Activated gamma-delta T cell (primary cell): Measurements from ENCODE around the gene ADSL.

ENCODE experiments used
- DNase-seq: peaks from one replicate; lab custom pipeline; 2025; lab: John Stamatoyannopoulos, UW

Gene ADSL

DNA sequence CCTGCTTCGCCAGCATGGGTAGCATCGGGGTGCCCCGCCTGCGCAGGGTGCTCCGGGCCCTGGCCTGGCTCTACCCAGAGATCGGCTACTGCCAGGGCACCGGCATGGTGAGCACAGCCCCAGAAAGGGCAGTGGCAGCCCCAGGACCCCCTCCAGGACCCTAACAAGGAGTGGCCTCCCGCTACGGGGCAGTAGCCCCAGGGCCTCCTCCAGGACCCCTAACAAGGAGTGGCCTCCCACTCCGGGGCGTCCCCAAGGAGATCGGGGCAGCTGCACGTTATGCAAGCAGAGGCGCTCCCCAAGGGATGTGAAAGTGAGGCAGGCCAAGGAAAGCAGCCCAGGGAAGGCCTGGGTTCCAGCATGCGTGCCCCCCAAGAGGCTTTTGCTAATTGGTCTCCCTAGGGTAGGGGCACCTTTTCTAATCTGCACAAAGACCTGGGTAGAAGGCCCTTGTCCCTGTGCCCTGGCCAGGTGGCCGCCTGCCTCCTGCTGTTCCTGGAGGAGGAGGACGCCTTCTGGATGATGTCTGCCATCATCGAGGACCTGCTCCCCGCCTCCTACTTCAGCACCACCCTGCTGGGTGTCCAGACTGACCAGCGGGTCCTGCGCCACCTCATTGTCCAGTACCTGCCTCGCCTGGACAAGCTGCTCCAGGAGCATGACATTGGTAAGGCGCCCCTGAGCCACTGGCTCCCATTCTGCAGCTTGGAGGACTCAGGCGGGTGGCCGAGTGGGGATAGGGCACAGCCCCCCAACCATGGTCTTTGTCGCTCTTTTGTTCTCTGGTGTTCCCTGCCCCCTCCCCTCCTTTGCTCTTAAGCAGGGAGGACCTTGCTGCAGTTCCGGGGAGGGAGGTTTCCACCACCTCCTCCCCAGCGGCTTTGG, 59.1 kb downstream of the ADSL start:
- DNase-seq, result no peak

DNA sequence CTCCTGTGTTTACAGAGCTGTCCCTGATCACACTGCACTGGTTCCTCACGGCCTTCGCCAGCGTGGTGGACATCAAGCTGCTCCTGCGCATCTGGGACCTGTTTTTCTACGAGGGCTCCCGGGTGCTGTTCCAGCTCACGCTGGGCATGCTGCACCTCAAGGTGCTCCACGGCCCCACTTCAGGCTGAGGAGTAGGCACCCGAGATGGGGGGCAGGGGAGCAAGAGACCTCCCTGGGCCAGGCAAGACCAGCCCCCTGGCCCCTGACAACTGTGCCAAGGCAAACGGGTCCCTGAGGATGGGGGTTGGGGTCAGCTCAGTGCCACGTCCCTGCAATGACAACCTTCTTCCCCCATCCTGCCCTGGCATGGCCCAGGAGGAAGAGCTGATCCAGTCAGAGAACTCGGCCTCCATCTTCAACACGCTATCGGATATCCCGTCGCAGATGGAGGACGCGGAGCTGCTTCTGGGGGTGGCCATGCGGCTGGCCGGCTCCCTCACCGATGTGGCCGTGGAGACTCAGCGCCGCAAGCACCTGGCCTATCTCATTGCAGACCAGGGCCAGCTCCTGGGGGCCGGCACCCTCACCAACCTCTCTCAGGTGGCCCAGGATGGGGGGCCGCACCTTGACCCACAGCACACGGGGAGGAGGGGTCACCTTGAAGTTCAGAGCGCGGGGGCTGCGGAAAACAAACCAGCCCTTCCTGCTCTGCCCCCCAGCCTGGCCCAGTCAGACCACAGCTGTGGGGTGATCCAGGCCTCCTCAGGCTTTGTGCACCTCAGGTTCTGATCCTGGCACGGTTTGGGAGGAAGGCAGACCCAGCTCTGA, 60.0 kb downstream of the ADSL start:
- DNase-seq, result no peak

- DNase-seq, result no peak
Measured at GRCh38 chr22:40407021-40407761, 60.9 kb downstream of the ADSL start.

GRCh38 chr22:40407831-40408717, 61.8 kb downstream of the ADSL start:
- no peak for DNase-seq

- no peak for DNase-seq
Measured at GRCh38 chr22:40408718-40409612, 62.7 kb downstream of the ADSL start.

DNA sequence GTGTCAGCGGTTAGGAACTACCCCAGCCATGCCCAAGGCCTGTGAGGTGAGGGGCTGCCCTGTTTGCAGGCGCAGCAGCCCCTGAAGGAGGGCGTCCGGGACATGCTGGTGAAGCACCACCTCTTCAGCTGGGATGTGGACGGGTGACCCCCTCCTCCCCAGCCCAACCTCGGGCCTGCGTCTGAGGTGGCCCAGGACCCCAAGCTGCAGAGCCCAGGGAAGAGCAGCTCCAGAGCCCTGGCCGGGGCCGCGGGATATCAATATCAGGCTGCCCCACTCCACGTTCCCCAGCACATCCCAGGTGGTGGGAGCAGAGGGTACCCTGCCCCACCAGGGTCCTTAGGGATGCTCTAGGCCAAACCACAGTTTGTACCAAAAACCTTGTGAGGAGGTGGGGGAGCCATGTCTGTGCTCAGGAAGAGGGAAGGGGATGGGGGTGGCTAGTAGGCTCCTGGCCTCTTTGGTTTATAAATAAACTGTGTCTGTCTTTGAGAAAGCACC, 63.4 kb downstream of the ADSL start:
- no peak for DNase-seq

GRCh38 chr22:40410272-40410671, 64.0 kb downstream of the ADSL start:
- DNase-seq, result no peak

DNA sequence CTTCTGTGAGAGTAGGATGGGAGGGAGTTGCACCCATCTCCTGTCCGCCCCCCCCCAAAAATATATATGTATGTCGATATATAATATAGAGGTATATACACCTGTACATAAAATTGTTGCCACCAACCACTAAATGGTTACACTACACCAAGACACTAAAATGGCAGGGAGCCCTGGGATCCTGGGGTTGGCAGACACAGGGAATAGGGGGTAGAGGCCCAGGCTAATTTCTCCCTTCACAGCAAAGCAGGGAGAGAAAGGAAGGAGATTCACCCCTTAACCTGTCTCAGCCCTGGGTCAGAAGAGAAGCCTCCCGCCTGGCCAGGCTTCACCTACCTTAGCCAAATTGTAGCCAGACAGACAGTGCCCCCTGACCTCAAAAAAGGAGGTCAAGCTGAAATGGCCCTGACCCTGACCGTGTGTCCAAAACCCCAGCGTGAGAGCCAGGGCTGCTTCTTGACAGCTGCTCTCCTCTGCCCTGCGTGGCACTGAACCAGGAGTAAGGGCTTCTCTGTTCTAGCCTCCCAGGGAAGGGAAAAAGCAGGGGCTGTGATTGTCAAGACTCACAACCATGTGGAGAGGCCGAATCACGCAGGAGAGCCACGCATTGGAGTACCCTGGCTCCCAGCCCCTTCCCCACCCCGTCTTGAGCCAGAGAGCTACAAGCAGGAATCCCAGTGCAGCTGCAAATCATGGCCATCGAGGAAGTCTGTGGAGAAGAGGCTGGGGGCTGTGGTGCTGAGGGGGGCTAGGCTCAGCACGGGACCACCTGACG, 64.6 kb downstream of the ADSL start:
- no peak for DNase-seq

- DNase-seq, result no peak
Measured at GRCh38 chr22:40411506-40411861, 65.2 kb downstream of the ADSL start.

- DNase-seq, result no peak
Measured at GRCh38 chr22:40412441-40412840, 66.1 kb downstream of the ADSL start.

- no peak for DNase-seq
Measured at GRCh38 chr22:40413873-40414272, 67.6 kb downstream of the ADSL start.

GRCh38 chr22:40414311-40414710, 68.0 kb downstream of the ADSL start:
- no peak for DNase-seq

DNA sequence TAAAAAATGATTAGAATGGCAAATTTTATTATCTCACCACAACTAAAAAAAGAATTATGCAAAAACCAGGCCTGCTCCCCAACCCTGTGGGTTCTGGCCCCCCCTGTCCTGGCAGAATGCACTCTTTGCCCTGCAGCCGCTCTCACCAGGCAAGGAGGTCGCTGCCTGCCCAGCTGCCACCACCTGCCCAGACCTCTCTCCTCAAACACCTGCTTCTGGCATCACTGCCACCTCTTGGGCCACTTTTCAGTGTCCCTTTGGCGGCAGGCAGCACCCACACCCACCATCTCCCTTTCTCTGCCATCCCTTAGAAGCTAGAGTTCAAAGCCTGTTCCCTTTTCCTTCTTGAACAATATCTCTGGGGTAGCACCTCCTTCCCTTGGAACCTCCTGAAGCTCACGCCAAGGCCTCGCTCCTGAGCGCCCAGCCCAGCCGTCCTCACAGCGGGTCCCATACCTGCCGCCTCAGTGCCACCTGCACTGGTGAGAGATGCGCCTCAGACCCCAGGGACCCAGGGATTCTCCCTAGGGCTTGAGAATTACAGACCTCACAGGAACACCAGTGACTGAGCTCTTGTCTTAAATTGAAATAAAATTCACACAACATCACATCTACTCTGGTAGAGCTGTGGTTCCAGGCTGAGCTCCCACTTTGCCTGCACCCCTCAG, 68.7 kb downstream of the ADSL start:
- DNase-seq, result no peak

- DNase-seq, result no peak
Measured at GRCh38 chr22:40415531-40416266, 69.4 kb downstream of the ADSL start.

DNA sequence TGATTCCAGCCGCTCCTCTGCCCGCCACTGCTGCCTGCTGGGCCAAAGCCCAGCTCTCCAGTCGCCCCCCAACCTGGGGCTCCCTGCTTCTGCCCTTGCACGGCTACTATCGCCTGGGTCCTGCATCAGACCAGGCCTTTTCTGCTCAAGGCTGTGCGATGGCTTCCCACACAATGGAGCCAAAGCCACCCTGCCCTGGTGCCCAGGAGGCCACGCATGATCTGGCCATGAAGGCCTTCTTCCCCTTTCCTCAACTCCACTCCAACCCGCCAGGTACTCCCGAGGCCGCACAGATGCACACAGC, 69.9 kb downstream of the ADSL start:
- no peak for DNase-seq

DNA sequence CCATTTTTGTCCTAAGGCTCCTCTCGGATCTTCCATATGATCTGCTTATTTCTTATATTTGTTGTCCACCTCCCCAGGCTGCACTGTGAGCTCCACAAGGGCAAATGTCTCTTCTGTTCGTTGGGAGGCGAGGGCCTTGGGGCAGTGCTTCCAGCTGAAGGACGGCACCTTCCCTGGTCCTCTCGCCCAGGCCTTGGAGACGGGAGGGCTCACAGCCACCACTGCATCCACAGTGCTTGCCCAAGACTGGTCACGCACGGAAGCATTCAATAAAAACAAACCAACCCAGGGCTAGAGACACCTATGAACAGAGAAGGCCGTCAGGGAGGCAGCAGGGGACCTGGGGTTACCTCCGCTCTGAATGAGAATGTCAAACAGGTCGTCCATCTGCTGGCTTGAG, 70.3 kb downstream of the ADSL start:
- no peak for DNase-seq

- DNase-seq, result no peak
Measured at GRCh38 chr22:40417041-40417440, 70.7 kb downstream of the ADSL start.

GRCh38 chr22:40417881-40418280, 71.6 kb downstream of the ADSL start:
- DNase-seq, result no peak
